Measurements from ENCODE around the gene OR4B1.

The OR4B1 gene

GRCh38 chr11:48172818-48173609, 43.6 kb upstream of the OR4B1 start:
- Histone ChIP-seq H3K9ac (ENCODE audit: low read length) (no peak overlapping the region), H3K9me3 (ENCODE audit: insufficient read depth, low read length) (no peaks in the 10 kb centered on the region), H3K36me3 (ENCODE audit: low read length) (no peaks in the 10 kb centered on the region), H3K79me2 (ENCODE audit: insufficient read depth, low read length) (no peaks in the 10 kb centered on the region), H3K4me3 (ENCODE audit: insufficient read depth, low read length, poor library complexity, severe bottlenecking) (no peak overlapping the region), H3K27me3 (ENCODE audit: low read length) (no peaks in the 10 kb centered on the region), H3F3A (ENCODE audit: insufficient read depth) (no peaks in the 10 kb centered on the region), H3K27ac (ENCODE audit: low read depth, low read length) (no peak overlapping the region), H3K9me2 (replicated peaks; ENCODE audit: insufficient read depth, low read length) (no peaks in the 10 kb centered on the region), H2AFZ (ENCODE audit: low read depth, low read length, severe bottlenecking) (no peak overlapping the region), H4K20me1 (ENCODE audit: low read depth, low read length) (no peaks in the 10 kb centered on the region), H3K4me2 (ENCODE audit: low read depth, low read length, poor library complexity, severe bottlenecking) (no peak overlapping the region)
- TF ChIP-seq EZH2phosphoT487 (conservative IDR thresholded peaks at IDR 0.05; ENCODE audit: low read length) (no peak), CTCF (IDR thresholded peaks at IDR 0.05; ENCODE audit: insufficient read depth, low read length, poor library complexity, severe bottlenecking) (peak; percentile 90)

GRCh38 chr11:48177661-48178060, 38.9 kb upstream of the OR4B1 start:
- Histone ChIP-seq H2AFZ (ENCODE audit: low read depth, low read length, severe bottlenecking) (no peak overlapping the region), H3K9me2 (replicated peaks; ENCODE audit: insufficient read depth, low read length) (no peaks in the 10 kb centered on the region), H3K9ac (ENCODE audit: low read length) (no peak overlapping the region), H3K27me3 (ENCODE audit: low read length) (no peaks in the 10 kb centered on the region), H3K9me3 (ENCODE audit: insufficient read depth, low read length) (no peaks in the 10 kb centered on the region), H3F3A (ENCODE audit: insufficient read depth) (no peaks in the 10 kb centered on the region), H3K36me3 (ENCODE audit: low read length) (no peaks in the 10 kb centered on the region), H3K79me2 (ENCODE audit: insufficient read depth, low read length) (no peaks in the 10 kb centered on the region), H3K27ac (ENCODE audit: low read depth, low read length) (no peak overlapping the region), H3K4me3 (ENCODE audit: insufficient read depth, low read length, poor library complexity, severe bottlenecking) (no peak overlapping the region), H3K4me2 (ENCODE audit: low read depth, low read length, poor library complexity, severe bottlenecking) (no peak overlapping the region), H4K20me1 (ENCODE audit: low read depth, low read length) (no peaks in the 10 kb centered on the region)
- TF ChIP-seq CTCF (IDR thresholded peaks at IDR 0.05; ENCODE audit: insufficient read depth, low read length, poor library complexity, severe bottlenecking) (no peak), EZH2phosphoT487 (conservative IDR thresholded peaks at IDR 0.05; ENCODE audit: low read length) (no peak)

- Histone ChIP-seq H4K20me1 (ENCODE audit: low read depth, low read length) (no peaks in the 10 kb centered on the region), H3K79me2 (ENCODE audit: insufficient read depth, low read length) (no peaks in the 10 kb centered on the region), H3K9ac (ENCODE audit: low read length) (no peak overlapping the region), H3K27me3 (ENCODE audit: low read length) (no peaks in the 10 kb centered on the region), H3K27ac (ENCODE audit: low read depth, low read length) (no peak overlapping the region), H3K4me3 (ENCODE audit: insufficient read depth, low read length, poor library complexity, severe bottlenecking) (no peak overlapping the region), H3K36me3 (ENCODE audit: low read length) (no peaks in the 10 kb centered on the region), H2AFZ (ENCODE audit: low read depth, low read length, severe bottlenecking) (no peak overlapping the region), H3K4me2 (ENCODE audit: low read depth, low read length, poor library complexity, severe bottlenecking) (no peak overlapping the region), H3K9me3 (ENCODE audit: insufficient read depth, low read length) (no peaks in the 10 kb centered on the region), H3K9me2 (replicated peaks; ENCODE audit: insufficient read depth, low read length) (no peaks in the 10 kb centered on the region), H3F3A (ENCODE audit: insufficient read depth) (no peaks in the 10 kb centered on the region)
- TF ChIP-seq EZH2phosphoT487 (conservative IDR thresholded peaks at IDR 0.05; ENCODE audit: low read length) (no peak), CTCF (IDR thresholded peaks at IDR 0.05; ENCODE audit: insufficient read depth, low read length, poor library complexity, severe bottlenecking) (no peak)
These were observed 36.0 kb upstream of the OR4B1 start for GRCh38 chr11:48180627-48181026.

All from SU-DHL-6 (cell line).